H1 (cell line): ENCODE measurements around the gene CRYBG1. TPM values are rescaled to one million over a fixed set of nuclear protein-coding genes. Genes with fewer than 3 reads are reported as not detected.

ENCODE experiments used
- CTCF ChIP-seq, 3 experiments: IDR thresholded peaks; 1 replicate in 2 of 3; 2 replicates in 1 of 3; pipeline versions ENCODE4 v1.5.1 to v1.6.1; 2011; ENCODE audit warnings: low read length in 3 of 3, mild to moderate bottlenecking in 3 of 3, inconsistent platforms in 2 of 3, low read depth in 1 of 3, moderate library complexity in 1 of 3; ENCODE audit not compliant: insufficient read depth in 1 of 3; ENCODE audit errors: control extremely low read depth in 1 of 3
- MAX ChIP-seq: IDR thresholded peaks from 2 replicates; pipeline ENCODE4 v1.6.1; 2012; ENCODE audit warnings: inconsistent platforms
- polyA plus RNA-seq, 7 experiments: library from polyadenylated mRNA; depleted of rRNA in 3 of 7; stranded (reverse) in 5 of 7; unstranded in 2 of 7; fragments of >200 nt in 5 of 7; fragments of 200-250 nt in 2 of 7; gene quantifications; 1 replicate in 5 of 7; 2 replicates in 1 of 7; 4 replicates in 1 of 7; pipeline versions ENCODE4 v1.2.1 to v1.2.3, GENCODE V29; 2011 to 2013; ENCODE audit warnings: missing spikeins in 2 of 7, mixed read lengths in 2 of 7
- total RNA-seq: library from RNA; stranded (reverse); fragmentation: NEBNext Ultra II Directional; extraction: Animal tissue kit (Norgen Biotek cat#: 25700); gene quantifications from 2 replicates; pipeline ENCODE4 v1.2.1, GENCODE V29; 2021

Gene CRYBG1
- total and polyA plus RNA-seq, 2 of the 8 experiments (the other 6 are each of a cell fraction or from before 2014, with no cell fraction given), result 2.2 to 11.6 TPM

- no peak for TF ChIP-seq CTCF (IDR thresholded peaks at IDR 0.05; ENCODE audit: control extremely low read depth in 1 of 3, insufficient read depth in 1 of 3, low read depth in 1 of 3, low read length in 3 of 3)
- no peak for TF ChIP-seq MAX
Measured at GRCh38 chr6:106431405-106431804, 70.9 kb downstream of the CRYBG1 start (continued).
